GM12878 (cell line): ENCODE results near the gene LEKR1. TPM values are rescaled to one million over a fixed set of nuclear protein-coding genes. Genes with fewer than 3 reads are reported as not detected.

Experiments used
- ATAC-seq: fragments of 200-7000 bp; cut with Tn5 transposase; 3 replicates; pipeline ENCODE4 v1.9.1; 2020; ENCODE audit warnings: mild to moderate bottlenecking, moderate library complexity
- BruUV-seq: library from RNA; stranded (reverse); fragments of 400-500 nt; replicated peaks from 2 replicates; lab custom pipeline; 2021; lab: Mats Ljungman, UMichigan
- CTCF ChIA-PET: fragments of 300-600 bp; sonication (Branson Sonifier 250); formaldehyde crosslinking; extraction: SDS; loops from one replicate; lab custom pipeline; 2021; ENCODE audit warnings: inconsistent platforms; lab: Yijun Ruan, JAX
- POLR2A ChIA-PET: fragments of 350-600 bp; formaldehyde crosslinking; extraction: SDS; loops from one replicate; lab custom pipeline; 2021; ENCODE audit warnings: inconsistent platforms; lab: Charles Lee
- RAD21 ChIA-PET: fragments of 300-600 bp; sonication (Branson Sonifier 250); formaldehyde crosslinking; loops from one replicate; lab custom pipeline; 2023; ENCODE audit warnings: antibody characterized with exemption; ENCODE audit not compliant: unreplicated experiment; lab: Charles Lee
- SMC1A ChIA-PET: fragments of 300-600 bp; sonication (Branson Sonifier 250); formaldehyde crosslinking; loops from one replicate; lab custom pipeline; 2023; ENCODE audit not compliant: unreplicated experiment, uncharacterized antibody; lab: Charles Lee
- DNase-seq: peaks from one replicate; pipeline ENCODE4 v3.0.0-alpha.2; 2011; ENCODE audit warnings: low read depth, low spot score
- FAIRE-seq: peaks from 3 replicates; lab custom pipeline; 2011; peaks lifted over from hg19 to GRCh38; lab: Jason Lieb, UNC
- H2AFZ ChIP-seq: 2 replicates; pipeline ENCODE4 v1.6.0; 2011; ENCODE audit warnings: low read depth, low read length, control low read depth; ENCODE audit not compliant: control insufficient read depth
- H3K27ac ChIP-seq: 2 replicates; pipeline ENCODE4 v1.5.1; 2011; ENCODE audit warnings: control low read depth; ENCODE audit not compliant: control insufficient read depth, insufficient read depth
- H3K27me3 ChIP-seq, 2 experiments: replicated peaks in 1 of 2; 2 replicates each; pipeline versions ENCODE4 v1.6.0 to v1.6.1; 2011; ENCODE audit warnings: low read length in 1 of 2; ENCODE audit not compliant: control insufficient read depth in 2 of 2, insufficient read depth in 2 of 2
- H3K36me3 ChIP-seq, 2 experiments: 2 replicates each; pipeline ENCODE4 v1.5.1; 2011; ENCODE audit warnings: low read length in 1 of 2; ENCODE audit not compliant: control insufficient read depth in 2 of 2, insufficient read depth in 2 of 2
- H3K4me1 ChIP-seq: 2 replicates; pipeline ENCODE4 v1.6.1; 2011; ENCODE audit warnings: mild to moderate bottlenecking, low read length, moderate library complexity, mixed read lengths; ENCODE audit not compliant: control insufficient read depth, insufficient read depth
- H3K4me2 ChIP-seq: 2 replicates; pipeline ENCODE4 v1.6.0; 2011; ENCODE audit warnings: control low read depth; ENCODE audit not compliant: control insufficient read depth, insufficient read depth
- H3K4me3 ChIP-seq: fragments of 200-600 bp; sonication (generic); 2 replicates; pipeline ENCODE4 v1.5.1; 2016
- H3K79me2 ChIP-seq: 2 replicates; pipeline ENCODE4 v1.6.0; 2011; ENCODE audit warnings: low read length; ENCODE audit not compliant: control insufficient read depth, insufficient read depth
- H3K9ac ChIP-seq: 2 replicates; pipeline ENCODE4 v1.8.0; 2011; ENCODE audit warnings: low read length, control low read depth, mixed read lengths; ENCODE audit not compliant: control insufficient read depth, insufficient read depth
- H3K9me3 ChIP-seq: replicated peaks from 3 replicates; pipeline ENCODE4 v1.5.1; 2011; ENCODE audit warnings: mild to moderate bottlenecking, low read length; ENCODE audit not compliant: control insufficient read depth, insufficient read depth
- H4K20me1 ChIP-seq: 2 replicates; pipeline ENCODE4 v1.6.0; 2011; ENCODE audit not compliant: control insufficient read depth, insufficient read depth
- BCL11A ChIP-seq: IDR thresholded peaks from 2 replicates; pipeline ENCODE4 v1.6.1; 2011; ENCODE audit warnings: low read depth, low read length
- BMI1 ChIP-seq: fragments of 450-650 bp; IDR thresholded peaks from 2 replicates; pipeline ENCODE4 v1.6.1; 2016; ENCODE audit warnings: mild to moderate bottlenecking, moderate library complexity, borderline replicate concordance
- EP300 ChIP-seq, 2 experiments: fragments of 150-350 bp in 1 of 2; IDR thresholded peaks; 2 replicates each; pipeline ENCODE4 v1.6.1; 2011 to 2012; ENCODE audit warnings: low read depth in 2 of 2, low read length in 2 of 2, borderline replicate concordance in 1 of 2, improper control_type of control experiment in 1 of 2, inconsistent platforms in 1 of 2; ENCODE audit not compliant: control insufficient read depth in 1 of 2
- GATAD2B ChIP-seq: fragments of 450-650 bp; conservative IDR thresholded peaks from 2 replicates; pipeline ENCODE4 v1.6.1; 2017; ENCODE audit warnings: low read depth, mild to moderate bottlenecking, moderate library complexity
- NFYA ChIP-seq: IDR thresholded peaks from 2 replicates; pipeline ENCODE4 v1.6.1; 2011; ENCODE audit warnings: low read depth, mild to moderate bottlenecking, low read length, improper control_type of control experiment, borderline replicate concordance
- RBBP5 ChIP-seq: fragments of 200-600 bp; sonication (generic); conservative IDR thresholded peaks from 2 replicates; pipeline ENCODE4 v1.6.1; 2016
- SIX5 ChIP-seq: IDR thresholded peaks from 2 replicates; pipeline ENCODE4 v1.6.1; 2011; ENCODE audit warnings: mild to moderate bottlenecking, low read depth, low read length, moderate library complexity; ENCODE audit not compliant: severe bottlenecking
- in situ Hi-C: fragments of 300-500 bp; cut with MboI; formaldehyde crosslinking; loops from 9 replicates; pipeline ENCODE4 v1.14.3; 2018; ENCODE audit warnings: mixed read lengths
- intact Hi-C: fragments of 100-400 bp; cut with micrococcal nuclease; formaldehyde crosslinking; loops from one replicate; pipeline ENCODE4 v1.14.2; 2022; ENCODE audit not compliant: unreplicated experiment
- polyA plus RNA-seq, 11 experiments: library from polyadenylated mRNA; depleted of rRNA in 4 of 11; unstranded in 6 of 11; stranded (reverse) in 5 of 11; fragments of >200 nt; fragmentation: Nextera tagmentation in 4 of 11; fragmentation: Illumina TruSeq in 1 of 11; extraction: Ambion mirVana in 4 of 11; extraction: Trizol in 1 of 11; gene quantifications; 1 replicate in 1 of 11; 2 replicates in 10 of 11; pipeline versions ENCODE4 v1.2.1 to v1.2.3, GENCODE V29; 2011 to 2016; ENCODE audit warnings: inconsistent platforms in 2 of 11, missing spikeins in 2 of 11, low read depth in 1 of 11
- total RNA-seq, 4 experiments: library from RNA; depleted of rRNA in 3 of 4; stranded (reverse); fragments of >200 nt in 3 of 4; fragmentation: Illumina TruSeq in 1 of 4; extraction: Trizol in 1 of 4; gene quantifications; 2 replicates each; pipeline versions ENCODE4 v1.2.1 to v1.2.3, GENCODE V29; 2013 to 2021
- TF ChIP-seq, protein P1 (sequence below): fragments of 450-650 bp; IDR thresholded peaks from 2 replicates; pipeline ENCODE4 v1.6.1; 2017; ENCODE audit warnings: mild to moderate bottlenecking, low read depth, inconsistent platforms; ENCODE audit not compliant: poor library complexity, severe bottlenecking
- TF ChIP-seq, protein P2 (sequence below): IDR thresholded peaks from 2 replicates; pipeline ENCODE4 v1.6.1; 2012; ENCODE audit warnings: low read length, inconsistent platforms
- TF ChIP-seq, protein P3 (sequence below): fragments of 150-350 bp; IDR thresholded peaks from 2 replicates; pipeline ENCODE4 v1.6.1; 2016; ENCODE audit warnings: low read depth, low read length

The LEKR1 gene
- total and polyA plus RNA-seq, 10 of the 15 experiments (the other 5 are each of a cell fraction or from before 2014, with no cell fraction given), result 0.48 to 3.2 (median 1.3) TPM

DNA sequence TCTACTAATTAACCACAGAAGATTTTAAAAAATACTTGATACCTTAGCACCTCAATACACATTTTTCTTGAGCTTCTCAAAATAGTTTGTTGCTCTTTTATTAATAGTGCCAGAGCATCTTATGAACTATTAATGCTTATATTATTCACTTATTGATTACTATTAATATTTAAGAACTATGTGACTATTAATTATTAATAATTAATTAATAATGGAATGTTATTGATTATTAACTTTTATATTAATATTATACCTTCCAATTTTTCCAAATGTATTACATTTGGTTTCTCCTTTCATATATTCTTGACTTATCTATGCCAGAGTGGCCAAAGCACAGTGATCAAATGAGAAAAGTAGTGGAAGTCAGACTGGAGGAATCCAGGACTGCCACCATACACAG, 195.5 kb downstream of the LEKR1 start:
- no peak for TF ChIP-seq RBBP5
- TF ChIP-seq, all 136 proteins: peak for 0
- DNase-seq (no peak), FAIRE-seq (no peak), ATAC-seq (no peak)
- H3K9me3 ChIP-seq, result no peaks in the 10 kb centered on the region; the same call in 2 of the 3 replicates
- RAD21 ChIA-PET, result no interaction called here
- H2AFZ ChIP-seq, result no peak overlapping the region
- no peak overlapping the region for H3K9ac ChIP-seq
- H3K4me1 ChIP-seq, result no peaks in the 10 kb centered on the region
- H3K79me2 ChIP-seq, result no peaks in the 10 kb centered on the region
- H3K27ac ChIP-seq, result no peak overlapping the region
- H3K4me3 ChIP-seq, result no peak overlapping the region
- CTCF ChIA-PET, result no interaction called here
- intact Hi-C loops, result no loop called here
- no peaks in the 10 kb centered on the region for H3K36me3 ChIP-seq
- H3K27me3 ChIP-seq, result no peaks in the 10 kb centered on the region
- H4K20me1 ChIP-seq, result no peaks in the 10 kb centered on the region
- SMC1A ChIA-PET, result interaction anchor here (0.6 to 0.7 kb wide), 2 partner anchors 43 to 118 kb away, joined by 3 to 4 read pairs; no protein-coding TSS in a partner anchor
- POLR2A ChIA-PET, result no interaction called here
- no TSS peak for BruUV-seq
- in situ Hi-C loops, result no loop called here
- no peak overlapping the region for H3K4me2 ChIP-seq

DNA sequence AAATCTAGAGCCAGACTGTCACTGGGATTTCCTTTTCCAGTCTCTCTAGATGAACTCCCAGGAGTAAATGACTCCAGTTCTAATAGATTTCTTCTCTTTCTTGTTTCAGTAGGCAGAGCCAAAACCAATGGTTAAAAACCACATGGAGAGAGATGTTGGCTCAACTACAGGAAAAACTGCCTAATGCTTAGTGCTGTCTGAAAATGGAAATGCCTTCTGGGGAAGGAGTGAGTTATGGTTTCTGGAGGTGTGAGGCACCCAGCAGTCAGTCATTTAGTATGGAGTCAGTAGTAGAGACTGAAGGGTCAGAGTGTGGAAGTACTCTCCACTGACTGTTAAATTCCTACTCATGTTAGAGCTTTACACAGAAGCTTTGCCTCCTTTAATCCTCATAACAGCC, 197.1 kb downstream of the LEKR1 start:
- SMC1A ChIA-PET, result no interaction called here
- RAD21 ChIA-PET, result no interaction called here
- BruUV-seq, result no TSS peak
- H3K4me3 ChIP-seq, result no peak overlapping the region
- FAIRE-seq (no peak), ATAC-seq (no peak), DNase-seq (no peak)
- H3K9ac ChIP-seq, result no peak overlapping the region
- intact Hi-C loops (no loop called here), in situ Hi-C loops (no loop called here)
- no peak overlapping the region for H3K4me2 ChIP-seq
- no peaks in the 10 kb centered on the region for H3K36me3 ChIP-seq
- POLR2A ChIA-PET, result no interaction called here
- H3K27ac ChIP-seq, result no peak overlapping the region
- no peaks in the 10 kb centered on the region for H3K27me3 ChIP-seq
- H3K4me1 ChIP-seq, result no peaks in the 10 kb centered on the region
- no peaks in the 10 kb centered on the region for H3K79me2 ChIP-seq
- H3K9me3 ChIP-seq, result no peaks in the 10 kb centered on the region; the same call in 2 of the 3 replicates
- CTCF ChIA-PET, result no interaction called here
- no peaks in the 10 kb centered on the region for H4K20me1 ChIP-seq
- no peak overlapping the region for H2AFZ ChIP-seq
- TF ChIP-seq, protein P1, sequence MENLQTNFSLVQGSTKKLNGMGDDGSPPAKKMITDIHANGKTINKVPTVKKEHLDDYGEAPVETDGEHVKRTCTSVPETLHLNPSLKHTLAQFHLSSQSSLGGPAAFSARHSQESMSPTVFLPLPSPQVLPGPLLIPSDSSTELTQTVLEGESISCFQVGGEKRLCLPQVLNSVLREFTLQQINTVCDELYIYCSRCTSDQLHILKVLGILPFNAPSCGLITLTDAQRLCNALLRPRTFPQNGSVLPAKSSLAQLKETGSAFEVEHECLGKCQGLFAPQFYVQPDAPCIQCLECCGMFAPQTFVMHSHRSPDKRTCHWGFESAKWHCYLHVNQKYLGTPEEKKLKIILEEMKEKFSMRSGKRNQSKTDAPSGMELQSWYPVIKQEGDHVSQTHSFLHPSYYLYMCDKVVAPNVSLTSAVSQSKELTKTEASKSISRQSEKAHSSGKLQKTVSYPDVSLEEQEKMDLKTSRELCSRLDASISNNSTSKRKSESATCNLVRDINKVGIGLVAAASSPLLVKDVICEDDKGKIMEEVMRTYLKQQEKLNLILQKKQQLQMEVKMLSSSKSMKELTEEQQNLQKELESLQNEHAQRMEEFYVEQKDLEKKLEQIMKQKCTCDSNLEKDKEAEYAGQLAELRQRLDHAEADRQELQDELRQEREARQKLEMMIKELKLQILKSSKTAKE, result no peak
- TF ChIP-seq, protein P2, sequence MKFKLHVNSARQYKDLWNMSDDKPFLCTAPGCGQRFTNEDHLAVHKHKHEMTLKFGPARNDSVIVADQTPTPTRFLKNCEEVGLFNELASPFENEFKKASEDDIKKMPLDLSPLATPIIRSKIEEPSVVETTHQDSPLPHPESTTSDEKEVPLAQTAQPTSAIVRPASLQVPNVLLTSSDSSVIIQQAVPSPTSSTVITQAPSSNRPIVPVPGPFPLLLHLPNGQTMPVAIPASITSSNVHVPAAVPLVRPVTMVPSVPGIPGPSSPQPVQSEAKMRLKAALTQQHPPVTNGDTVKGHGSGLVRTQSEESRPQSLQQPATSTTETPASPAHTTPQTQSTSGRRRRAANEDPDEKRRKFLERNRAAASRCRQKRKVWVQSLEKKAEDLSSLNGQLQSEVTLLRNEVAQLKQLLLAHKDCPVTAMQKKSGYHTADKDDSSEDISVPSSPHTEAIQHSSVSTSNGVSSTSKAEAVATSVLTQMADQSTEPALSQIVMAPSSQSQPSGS, result no peak
- no peak for TF ChIP-seq BMI1
- no peak for TF ChIP-seq GATAD2B
- no peak for TF ChIP-seq EP300 (IDR thresholded peaks at IDR 0.05; ENCODE audit: borderline replicate concordance in 1 of 2, control insufficient read depth in 1 of 2, low read depth in 2 of 2, low read length in 2 of 2)
- TF ChIP-seq RBBP5, result no peak
- no peak for TF ChIP-seq BCL11A
- TF ChIP-seq NFYA, result no peak
- no peak for TF ChIP-seq SIX5
- TF ChIP-seq, protein P3, sequence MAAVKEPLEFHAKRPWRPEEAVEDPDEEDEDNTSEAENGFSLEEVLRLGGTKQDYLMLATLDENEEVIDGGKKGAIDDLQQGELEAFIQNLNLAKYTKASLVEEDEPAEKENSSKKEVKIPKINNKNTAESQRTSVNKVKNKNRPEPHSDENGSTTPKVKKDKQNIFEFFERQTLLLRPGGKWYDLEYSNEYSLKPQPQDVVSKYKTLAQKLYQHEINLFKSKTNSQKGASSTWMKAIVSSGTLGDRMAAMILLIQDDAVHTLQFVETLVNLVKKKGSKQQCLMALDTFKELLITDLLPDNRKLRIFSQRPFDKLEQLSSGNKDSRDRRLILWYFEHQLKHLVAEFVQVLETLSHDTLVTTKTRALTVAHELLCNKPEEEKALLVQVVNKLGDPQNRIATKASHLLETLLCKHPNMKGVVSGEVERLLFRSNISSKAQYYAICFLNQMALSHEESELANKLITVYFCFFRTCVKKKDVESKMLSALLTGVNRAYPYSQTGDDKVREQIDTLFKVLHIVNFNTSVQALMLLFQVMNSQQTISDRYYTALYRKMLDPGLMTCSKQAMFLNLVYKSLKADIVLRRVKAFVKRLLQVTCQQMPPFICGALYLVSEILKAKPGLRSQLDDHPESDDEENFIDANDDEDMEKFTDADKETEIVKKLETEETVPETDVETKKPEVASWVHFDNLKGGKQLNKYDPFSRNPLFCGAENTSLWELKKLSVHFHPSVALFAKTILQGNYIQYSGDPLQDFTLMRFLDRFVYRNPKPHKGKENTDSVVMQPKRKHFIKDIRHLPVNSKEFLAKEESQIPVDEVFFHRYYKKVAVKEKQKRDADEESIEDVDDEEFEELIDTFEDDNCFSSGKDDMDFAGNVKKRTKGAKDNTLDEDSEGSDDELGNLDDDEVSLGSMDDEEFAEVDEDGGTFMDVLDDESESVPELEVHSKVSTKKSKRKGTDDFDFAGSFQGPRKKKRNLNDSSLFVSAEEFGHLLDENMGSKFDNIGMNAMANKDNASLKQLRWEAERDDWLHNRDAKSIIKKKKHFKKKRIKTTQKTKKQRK, result no peak
